GM19397 (cell line): ENCODE measurements around the gene WHAMM.
A peak's percentile ranks its signal among the peaks of the same experiment; 100 is the strongest.
"Not testable (repeated sequence)": the region's sequence is repeated elsewhere in the genome, so short reads cannot be mapped to it uniquely, and the experiment has no call there.

ENCODE experiments used
- ATAC-seq: cut with Tn5 transposase; IDR thresholded peaks from one replicate; pipeline ENCODE4 v1.9.1; 2021; ENCODE audit warnings: mild to moderate bottlenecking, moderate library complexity; ENCODE audit not compliant: unreplicated experiment

WHAMM gene, protein sequence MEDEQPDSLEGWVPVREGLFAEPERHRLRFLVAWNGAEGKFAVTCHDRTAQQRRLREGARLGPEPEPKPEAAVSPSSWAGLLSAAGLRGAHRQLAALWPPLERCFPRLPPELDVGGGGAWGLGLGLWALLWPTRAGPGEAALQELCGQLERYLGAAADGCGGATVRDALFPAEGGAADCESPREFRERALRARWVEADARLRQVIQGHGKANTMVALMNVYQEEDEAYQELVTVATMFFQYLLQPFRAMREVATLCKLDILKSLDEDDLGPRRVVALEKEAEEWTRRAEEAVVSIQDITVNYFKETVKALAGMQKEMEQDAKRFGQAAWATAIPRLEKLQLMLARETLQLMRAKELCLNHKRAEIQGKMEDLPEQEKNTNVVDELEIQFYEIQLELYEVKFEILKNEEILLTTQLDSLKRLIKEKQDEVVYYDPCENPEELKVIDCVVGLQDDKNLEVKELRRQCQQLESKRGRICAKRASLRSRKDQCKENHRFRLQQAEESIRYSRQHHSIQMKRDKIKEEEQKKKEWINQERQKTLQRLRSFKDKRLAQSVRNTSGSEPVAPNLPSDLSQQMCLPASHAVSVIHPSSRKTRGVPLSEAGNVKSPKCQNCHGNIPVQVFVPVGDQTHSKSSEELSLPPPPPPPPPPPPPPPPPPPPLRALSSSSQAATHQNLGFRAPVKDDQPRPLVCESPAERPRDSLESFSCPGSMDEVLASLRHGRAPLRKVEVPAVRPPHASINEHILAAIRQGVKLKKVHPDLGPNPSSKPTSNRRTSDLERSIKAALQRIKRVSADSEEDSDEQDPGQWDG

DNA sequence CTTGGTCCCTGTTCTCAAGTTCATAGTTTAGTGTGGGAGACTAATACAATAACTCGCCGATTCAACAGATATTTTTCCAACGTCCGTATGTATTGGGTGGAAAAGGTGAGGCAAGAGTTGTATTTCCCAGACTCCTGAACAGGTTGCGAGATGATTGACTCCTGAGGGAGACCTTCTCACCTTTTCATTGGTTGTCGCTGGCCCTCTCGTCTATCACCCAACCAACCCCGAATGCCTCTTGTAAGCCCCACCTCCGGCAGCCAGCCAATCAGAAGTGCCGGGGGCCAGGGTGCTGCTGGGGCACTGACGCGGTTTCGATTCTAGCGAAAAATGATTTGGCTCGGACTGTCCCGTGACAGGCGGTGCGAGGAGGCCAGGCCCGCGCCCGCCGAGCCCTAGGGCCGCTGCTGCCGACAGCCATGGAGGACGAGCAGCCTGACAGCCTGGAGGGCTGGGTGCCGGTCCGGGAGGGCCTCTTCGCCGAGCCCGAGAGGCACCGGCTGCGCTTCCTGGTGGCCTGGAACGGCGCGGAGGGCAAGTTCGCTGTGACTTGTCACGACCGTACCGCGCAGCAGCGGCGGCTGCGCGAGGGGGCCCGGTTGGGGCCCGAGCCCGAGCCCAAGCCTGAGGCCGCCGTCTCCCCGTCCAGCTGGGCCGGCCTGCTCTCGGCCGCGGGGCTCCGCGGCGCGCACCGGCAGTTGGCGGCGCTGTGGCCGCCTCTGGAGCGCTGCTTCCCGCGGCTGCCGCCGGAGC is at the start of gene WHAMM:
WHAMM (plus strand) TSS at position 321 of the 753 bp plus-strand sequence; CDS start at position 420, 99 bp downstream.
- ATAC-seq = peak; percentile 82

DNA sequence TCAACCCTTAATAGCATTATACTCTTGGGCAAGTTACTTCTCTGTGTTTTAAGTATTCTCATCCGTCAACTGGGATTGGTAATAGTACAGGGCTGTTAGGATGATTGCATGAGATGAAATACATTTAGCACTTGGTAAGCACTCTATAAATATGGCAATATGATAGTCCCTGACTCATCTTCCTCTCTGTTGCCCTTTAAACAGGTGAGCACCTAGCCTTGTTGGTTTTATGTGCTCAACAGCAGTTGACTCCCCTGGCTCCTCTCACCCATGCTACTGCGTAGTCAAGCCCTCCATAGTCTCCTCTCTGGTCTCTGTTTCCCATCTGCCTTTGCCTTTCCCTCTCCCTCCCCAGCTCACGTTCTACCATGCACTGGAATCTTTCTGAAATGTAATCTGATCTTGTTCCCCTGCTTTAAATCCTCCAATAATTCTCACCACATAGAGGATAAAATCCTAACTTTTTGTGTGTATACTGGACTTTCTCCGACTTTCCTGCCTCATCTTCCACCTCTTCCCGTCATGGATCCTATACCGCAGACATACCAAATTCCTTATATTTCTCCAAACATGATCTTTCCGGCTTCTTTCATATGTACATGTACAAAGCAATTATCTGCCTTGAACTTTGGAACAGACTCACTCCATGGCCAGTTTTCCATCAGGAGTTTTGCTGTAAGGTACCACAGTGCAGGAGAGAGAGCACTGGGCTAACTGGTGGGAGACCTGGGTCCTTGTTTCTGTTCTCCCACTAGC is 45.9 kb upstream of the WHAMM start:
- ATAC-seq = no peak

DNA sequence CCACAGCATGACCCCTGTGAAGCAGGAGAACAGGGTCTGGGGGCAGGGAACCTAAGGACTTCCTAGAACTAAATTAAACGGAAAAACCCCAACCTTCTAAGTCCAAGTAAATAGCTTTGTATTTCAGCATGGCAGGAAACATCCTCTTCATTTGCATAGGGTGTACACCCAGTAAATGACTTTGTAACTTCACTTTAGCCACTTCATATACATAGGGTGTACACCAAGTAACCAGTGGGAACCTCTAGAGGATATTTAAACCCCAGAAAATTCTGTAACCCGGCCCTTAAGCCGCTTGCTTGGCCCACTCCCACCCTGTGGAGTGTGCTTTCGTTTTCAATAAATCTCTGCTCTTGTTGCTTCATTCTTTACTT is 45.3 kb upstream of the WHAMM start:
- ATAC-seq = no peak

DNA sequence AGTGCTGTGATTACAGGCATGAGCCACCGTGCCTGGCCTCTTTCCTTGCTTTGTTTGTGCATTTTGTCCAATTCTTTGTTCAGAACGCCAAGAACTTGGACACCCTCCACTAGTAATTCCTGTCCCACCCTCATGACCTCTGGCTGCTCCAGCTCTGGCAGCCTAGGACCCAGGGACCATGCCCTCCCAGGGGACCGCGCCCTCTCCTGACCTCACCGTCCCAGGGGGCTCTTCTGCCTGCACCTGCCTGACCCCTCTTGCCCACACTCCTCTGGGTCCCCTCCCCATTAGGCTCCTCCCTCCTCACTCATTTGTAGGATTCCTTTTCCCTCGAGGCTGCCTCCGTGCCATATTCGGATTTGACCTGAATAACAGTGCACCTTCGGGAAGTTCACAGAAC is 44.7 kb upstream of the WHAMM start:
- ATAC-seq = no peak

DNA sequence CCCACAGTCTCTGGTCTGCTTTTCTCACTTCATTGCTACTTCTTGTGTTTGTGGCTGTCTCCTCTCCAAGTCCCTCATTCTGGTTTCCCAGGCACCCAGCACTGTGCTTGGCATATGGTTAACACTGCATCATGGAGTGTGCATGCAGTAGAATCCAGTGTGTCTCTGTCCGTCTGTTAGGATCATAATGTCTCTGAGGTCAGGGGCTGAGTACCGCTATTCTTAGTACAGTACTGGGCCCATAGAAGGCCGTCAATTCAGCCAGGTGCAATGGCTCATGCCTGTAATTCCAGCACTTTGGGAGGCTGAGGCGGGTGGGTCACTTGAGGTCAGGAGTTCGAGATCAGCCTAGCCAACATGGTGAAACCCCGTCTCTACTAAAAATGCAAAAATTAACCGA is 43.2 kb upstream of the WHAMM start:
- ATAC-seq = not testable (repeated sequence)

DNA sequence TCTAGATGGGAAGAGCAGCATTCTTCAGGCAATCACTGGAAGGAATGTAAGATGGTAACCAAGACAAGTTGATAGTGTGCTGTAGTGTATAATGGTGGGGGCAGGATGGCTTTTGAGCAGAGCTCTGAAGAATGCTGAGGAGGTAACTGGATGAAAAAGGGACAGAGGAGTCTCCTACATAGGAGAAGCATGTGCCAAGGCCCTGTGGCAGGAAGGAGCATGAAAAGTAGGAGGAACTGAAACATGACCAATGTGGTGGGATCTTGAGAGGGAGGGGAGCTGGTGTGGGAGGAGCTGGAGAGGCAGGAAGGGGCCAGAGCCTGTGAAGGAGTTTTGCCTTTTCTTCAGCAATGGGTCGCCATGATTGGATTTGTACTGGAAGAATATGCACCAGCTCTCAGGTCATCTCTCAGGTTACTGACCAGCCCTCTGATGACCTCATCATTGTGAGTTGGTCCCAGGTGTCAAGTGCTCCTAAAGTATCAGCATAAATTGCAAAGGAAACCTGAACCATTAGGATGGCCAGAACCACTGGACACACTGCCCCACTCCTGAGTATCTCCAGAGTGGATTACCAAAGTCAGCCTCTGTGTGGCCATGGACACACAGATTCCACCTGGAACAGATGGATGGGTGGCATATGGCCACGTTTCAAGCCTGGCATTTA is 42.1 kb upstream of the WHAMM start:
- no peak for ATAC-seq

DNA sequence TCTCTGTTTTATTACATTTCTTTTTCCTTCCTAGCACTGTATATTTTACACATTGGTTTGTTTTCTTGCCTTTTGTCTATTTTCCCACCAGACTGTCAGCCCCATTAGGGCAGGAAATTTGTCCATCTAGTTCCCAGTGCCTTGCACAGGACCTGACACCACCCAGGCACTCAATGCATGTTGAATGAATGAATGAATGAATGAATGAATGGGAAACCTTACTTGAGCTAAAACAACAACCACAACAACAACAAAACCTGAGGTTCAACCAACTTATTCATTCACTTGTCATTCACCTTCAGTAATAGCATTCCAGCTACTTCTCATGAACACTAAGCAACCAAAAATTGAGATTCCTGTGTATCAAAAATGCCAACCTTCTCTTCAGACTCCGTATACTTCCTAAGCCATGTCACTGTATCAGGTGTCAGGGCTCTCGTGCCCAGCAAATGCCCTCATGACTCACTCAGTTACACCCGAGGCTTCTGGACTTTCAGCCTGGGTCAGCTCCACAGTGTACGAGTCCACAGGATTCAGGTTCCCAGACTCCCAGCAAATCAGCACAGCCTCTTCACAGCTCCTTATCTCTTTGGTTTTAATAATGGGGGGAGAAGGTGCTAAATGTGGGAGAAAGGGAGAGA is 40.9 kb upstream of the WHAMM start:
- ATAC-seq = no peak

DNA sequence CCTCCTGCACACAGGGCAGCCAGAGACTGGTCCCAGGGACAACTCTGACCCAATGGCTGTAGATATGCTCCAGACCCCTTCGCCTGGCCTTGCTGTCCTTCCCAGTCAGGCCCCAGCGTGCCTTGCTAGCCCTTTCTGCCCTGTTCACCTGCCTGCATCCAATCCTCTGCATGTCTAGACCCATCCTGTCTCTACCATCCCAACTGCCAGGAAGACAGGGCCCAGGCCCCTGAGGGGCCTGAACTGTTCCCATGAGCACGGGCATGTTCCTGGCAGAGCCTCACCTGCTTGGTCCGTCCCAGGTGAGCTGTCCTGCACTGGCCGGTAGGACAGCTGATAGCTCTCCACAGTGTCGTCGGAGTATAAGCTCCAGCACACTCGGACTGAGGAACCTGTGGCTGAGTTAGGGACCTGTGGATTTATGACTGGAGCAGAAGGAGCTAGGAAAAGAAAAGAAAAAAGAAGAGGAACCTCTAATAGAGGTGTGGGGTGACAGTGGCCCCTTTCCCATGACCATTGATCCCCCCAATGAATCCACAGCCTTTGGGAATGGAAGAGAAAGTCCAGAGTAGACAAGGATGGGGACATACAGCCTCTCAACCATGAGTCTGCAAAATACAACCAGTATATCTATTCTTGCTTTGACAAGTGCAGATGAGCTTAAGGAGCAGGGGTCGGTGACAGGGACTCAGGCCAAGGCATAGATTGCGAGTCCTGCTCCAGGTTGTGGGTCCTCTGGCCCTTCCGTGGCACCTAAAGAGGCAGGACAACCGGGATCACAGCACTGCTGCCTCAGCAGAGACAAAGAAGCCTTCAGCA is 37.4 kb upstream of the WHAMM start:
- no peak for ATAC-seq

DNA sequence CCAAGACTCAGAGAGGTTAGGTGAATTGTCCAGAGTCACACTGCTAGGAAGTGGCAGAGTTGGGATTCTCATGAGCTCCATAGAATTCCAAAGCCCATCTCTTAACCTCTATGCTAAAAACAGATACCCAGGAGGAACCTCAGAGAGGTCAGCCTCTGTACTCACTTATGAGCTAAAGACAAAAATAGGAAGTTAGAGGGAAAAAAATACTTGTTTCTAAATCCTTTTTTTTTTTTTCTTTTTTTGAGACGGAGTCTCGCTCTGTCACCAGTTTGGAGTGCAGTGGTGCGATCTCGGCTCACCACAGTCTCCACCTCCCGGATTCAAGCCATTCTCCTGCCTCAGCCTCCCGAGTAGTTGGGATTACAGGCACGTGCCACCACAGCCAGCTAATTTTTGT is 34.9 kb upstream of the WHAMM start:
- no peak for ATAC-seq

DNA sequence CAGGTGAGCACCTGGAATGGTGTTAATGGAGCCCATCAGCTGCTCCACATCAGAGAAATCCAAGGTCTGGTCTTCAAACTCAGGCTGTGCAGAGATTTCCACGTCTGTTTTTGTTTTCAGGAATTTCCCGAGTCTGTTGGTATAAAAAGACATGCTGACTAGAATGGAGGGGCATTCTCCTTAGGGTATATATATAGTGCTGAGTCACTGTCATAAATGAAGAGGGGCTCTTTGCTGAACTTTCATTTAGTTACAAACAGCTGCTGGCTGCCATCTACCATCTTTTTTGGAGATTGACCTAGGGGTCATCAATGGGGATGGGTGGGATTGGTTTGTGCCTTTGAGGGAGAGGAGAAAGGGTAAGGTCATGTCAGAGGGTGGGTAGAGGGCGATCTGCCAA is 30.7 kb upstream of the WHAMM start:
- no peak for ATAC-seq

DNA sequence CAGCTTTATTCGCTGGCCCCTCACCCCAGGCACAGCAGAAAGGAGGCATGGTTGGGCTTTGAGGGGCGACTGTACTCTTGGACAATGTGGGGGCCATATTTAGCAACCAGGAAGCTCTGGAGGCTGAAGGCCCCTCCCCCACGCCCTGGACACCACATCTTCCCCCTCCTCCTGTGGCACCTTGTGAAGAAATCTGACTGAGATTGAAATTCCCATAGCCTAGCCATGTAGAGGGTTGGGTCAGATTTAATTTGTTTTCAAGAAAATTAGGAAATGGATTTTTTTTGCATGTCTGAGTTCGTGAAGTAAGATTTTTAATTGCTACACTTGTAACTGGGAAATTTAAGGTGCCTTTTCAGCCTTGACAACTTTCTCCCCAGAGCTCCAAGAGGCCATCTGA is 28.1 kb upstream of the WHAMM start:
- ATAC-seq = no peak

DNA sequence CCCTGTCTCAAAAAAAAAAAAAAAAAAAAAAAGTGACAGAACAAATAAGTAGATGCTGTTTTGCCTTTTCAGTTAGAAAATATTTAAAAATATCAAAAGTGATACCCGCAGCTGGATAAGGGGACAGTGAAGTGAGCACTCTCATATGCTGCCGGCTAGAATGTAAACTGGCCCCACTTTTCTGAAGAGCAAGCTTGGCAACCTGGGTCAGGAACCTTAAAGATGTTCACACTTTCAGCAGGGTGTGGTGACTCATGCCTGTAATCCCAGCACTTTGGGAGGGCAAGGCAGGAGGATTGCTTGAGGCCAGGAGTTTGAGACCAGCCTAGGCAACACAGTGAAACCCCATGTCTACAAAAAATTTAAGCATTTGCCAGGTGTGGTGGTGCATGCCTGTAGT is 20.9 kb upstream of the WHAMM start:
- no peak for ATAC-seq

DNA sequence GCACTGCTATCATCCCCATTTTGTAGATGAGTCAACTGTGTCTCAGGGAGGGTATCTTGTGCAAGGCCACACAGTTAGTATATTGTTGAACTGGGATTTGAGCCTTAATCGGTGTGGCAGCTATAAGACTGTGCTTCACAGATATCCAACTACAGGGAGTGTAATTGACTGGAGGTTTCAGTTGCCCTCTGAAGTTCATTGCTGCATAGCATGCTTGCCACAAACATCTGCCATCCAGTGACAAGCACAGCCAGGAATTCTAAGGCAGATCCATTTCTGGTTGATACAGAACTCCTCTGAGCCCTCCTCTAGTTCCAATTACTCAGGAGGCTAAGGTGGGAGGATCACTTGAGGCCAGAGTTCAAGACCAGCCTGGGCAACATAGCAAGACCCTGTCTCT is 19.9 kb upstream of the WHAMM start:
- no peak for ATAC-seq

DNA sequence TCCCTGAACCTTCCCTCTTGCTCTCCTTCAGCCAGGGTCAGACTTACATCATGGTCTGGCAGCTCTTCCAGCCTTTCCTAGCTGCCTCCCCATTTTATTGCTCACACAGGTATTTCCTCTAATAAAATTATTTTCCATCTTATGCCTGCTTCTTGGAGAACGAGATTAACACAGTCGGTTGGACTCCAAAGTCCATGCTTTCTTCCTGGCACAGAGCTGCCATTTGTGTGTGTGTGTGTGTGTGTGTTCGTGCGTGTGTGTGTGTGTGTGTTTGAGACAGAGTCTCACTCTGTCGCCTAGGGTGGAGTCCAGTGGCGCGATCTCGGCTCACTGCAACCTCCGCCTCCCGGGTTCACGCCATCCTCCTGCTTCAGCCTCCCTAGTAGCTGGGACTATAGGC is 19.1 kb upstream of the WHAMM start:
- ATAC-seq = no peak

DNA sequence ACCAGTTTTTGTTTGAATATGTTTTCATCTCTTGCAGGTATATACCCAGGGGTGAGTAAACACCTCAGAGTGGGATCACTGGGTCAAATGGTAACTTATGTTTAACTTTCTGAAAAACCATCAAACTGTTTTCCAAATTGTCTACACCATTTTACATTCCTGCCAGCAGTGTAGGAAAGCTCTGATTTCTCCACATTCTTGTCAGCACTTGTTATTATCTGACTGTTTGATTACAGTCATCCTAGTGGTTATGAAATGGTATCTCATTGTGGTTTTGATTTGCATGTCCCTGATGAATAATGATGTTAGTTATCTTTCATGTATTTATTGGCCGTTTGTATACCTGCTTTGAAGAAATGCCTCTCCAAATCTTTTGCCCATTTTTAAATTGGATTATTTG is 17.4 kb upstream of the WHAMM start:
- ATAC-seq = no peak

DNA sequence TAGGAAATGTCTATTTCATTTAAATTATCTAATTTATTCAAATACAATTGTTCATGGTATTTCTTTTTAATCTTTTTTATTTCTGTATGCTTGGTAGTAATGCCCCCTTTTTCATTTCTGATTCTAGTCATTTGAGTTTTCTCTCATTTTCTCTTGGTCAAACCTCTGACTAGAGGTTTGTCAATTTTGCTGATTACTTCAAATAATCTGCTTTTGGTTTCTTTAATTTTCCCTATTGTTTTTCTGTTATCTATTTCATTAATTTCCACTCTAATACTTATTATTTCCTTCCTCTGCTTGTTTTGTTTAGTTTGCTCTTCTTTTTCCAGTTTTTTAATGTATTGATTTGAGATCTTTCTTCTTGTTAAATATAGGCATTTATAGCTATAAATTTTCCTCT is 15.7 kb upstream of the WHAMM start:
- no peak for ATAC-seq

DNA sequence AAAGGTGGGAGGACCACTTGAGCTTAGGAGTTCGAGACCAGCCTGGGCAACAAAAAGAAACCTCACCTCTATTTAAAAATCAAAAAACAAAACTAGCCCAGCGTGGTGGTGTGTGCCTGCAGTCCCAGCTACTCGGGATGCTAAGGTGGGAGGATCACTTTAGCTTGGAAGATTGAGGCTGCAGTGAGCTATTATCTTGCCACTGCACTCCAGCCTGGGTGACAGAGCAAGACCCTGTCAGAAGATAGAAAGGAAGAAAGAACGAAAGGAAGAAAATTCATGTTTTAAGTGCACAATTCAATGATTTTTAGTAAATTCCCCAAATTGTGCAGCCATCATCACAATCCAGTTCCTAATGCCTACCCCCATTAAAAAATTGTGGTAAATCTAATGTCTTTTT is 11.3 kb upstream of the WHAMM start:
- ATAC-seq = no peak

DNA sequence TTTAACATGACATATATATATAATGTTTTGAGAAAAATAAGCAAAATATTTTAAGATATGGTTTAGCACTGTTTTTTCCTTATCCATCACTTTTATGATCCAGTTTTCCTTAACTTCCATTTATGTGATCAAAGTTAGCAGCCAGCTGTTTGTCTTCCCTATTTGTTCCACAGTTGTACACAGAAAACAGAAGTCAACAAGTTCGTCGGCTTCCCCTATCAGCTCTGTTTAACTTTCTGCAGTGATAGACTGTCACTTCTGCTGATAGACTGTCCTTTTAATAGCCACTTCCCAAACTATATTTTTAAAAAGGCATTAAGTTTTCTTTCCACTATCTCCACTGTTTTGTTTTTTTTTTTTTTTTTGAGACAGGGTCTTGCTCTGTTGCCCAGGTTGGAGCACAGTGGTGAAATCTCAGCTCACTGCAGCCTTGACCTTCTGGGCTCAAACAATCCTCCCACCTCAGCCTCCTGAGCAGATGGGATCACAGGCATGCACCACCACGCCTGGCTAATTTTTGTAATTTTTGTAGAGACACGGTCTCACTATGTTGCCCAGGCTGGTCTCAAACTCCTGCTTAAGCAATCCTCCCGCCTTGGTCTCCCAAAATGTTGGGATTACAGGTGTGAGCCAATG is 10.8 kb upstream of the WHAMM start:
- ATAC-seq = no peak
